Activated naive CD4-positive, alpha-beta T cell treated with anti-CD3 and anti-CD28 coated beads, Interleukin-2, amount 50 U/mL, for 24 hours (primary cell): ENCODE results near the gene PRSS16.
"Not testable (repeated sequence)": the region's sequence is repeated elsewhere in the genome, so short reads cannot be mapped to it uniquely, and the experiment has no call there.

ENCODE experiments used
- H3K27ac Mint-ChIP-seq: one replicate; pipeline ENCODE4 v1.8.0; 2021; ENCODE audit warnings: mild to moderate bottlenecking, mixed read lengths
- H3K27me3 Mint-ChIP-seq: one replicate; pipeline ENCODE4 v1.8.0; 2021; ENCODE audit warnings: mixed read lengths
- H3K36me3 Mint-ChIP-seq: one replicate; pipeline ENCODE4 v1.8.0; 2021; ENCODE audit warnings: mixed read lengths
- H3K4me1 Mint-ChIP-seq: one replicate; pipeline ENCODE4 v1.8.0; 2021; ENCODE audit warnings: mixed read lengths
- H3K4me3 Mint-ChIP-seq: one replicate; pipeline ENCODE4 v1.8.0; 2021; ENCODE audit warnings: mild to moderate bottlenecking, mixed read lengths
- H3K9me3 Mint-ChIP-seq: one replicate; pipeline ENCODE4 v1.8.0; 2021; ENCODE audit warnings: mixed read lengths

Gene PRSS16

DNA sequence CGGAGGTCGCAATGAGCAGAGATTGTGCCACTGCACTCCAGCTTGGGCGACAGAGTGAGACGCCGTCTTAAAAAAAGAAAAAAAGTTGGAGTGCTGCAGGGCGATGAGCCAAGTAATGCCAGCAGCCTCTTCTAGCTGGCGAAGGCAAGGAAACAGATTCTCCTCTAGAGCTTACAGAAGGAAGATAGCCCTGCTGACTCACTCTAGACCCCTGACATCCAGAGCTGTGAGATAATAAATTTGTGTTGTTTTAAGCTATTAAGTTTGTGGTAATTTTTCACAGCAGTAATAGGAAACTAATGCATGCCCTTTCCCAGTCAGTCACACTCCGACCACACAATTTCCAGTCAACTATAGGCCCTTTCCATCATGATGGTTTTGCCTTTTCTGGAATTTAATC is 16.4 kb downstream of the PRSS16 start:
- no peak overlapping the region for H3K27ac Mint-ChIP-seq
- H3K27me3 Mint-ChIP-seq, result peaks cover 63% of the 10 kb centered on the region
- no peak overlapping the region for H3K4me3 Mint-ChIP-seq
- no peaks in the 10 kb centered on the region for H3K4me1 Mint-ChIP-seq
- peaks cover 4% of the 10 kb centered on the region for H3K36me3 Mint-ChIP-seq
- peaks cover 5% of the 10 kb centered on the region for H3K9me3 Mint-ChIP-seq

GRCh38 chr6:27267003-27267402 is 19.5 kb downstream of the PRSS16 start:
- H3K27me3 Mint-ChIP-seq, result peaks cover 49% of the 10 kb centered on the region
- not testable (repeated sequence) for H3K9me3 Mint-ChIP-seq, H3K4me3 Mint-ChIP-seq, H3K4me1 Mint-ChIP-seq, H3K36me3 Mint-ChIP-seq
- peak overlapping the region; percentile 51 for H3K27ac Mint-ChIP-seq

DNA sequence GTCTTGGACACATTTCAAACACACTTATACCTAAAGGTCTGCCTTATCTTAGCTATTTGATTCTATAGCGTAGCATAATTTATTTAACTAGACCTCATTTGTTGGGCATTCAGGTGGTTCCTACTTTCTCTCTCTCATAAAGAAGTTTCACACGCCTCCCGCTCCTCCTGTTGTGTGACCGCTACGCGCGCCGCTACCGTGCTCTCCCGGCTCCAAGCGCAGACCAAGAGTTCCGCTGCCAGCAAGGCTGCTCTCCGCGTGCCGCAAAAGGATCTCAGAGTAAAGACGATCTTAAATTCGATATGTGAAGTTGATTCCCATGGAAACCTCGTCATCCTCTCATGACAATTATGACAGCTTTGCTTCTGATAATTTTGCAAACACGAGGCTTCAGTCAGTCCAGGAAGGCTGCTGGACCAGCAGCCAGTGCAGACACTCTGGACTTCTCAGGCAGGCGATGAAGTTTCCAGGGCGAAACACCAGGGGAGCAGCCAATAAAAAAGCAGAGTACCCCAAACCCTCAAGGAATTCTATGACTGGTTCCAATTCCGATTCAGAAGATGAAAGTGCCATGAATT is 20.4 kb downstream of the PRSS16 start:
- Mint-ChIP-seq H3K9me3 (no peaks in the 10 kb centered on the region), H3K4me1 (no peaks in the 10 kb centered on the region), H3K27me3 (peaks cover 51% of the 10 kb centered on the region), H3K27ac (no peak overlapping the region), H3K4me3 (no peak overlapping the region), H3K36me3 (peaks cover 2% of the 10 kb centered on the region)

- Mint-ChIP-seq H3K36me3 (peaks cover 2% of the 10 kb centered on the region), H3K4me1 (no peaks in the 10 kb centered on the region), H3K27ac (no peak overlapping the region), H3K27me3 (peaks cover 52% of the 10 kb centered on the region), H3K4me3 (no peak overlapping the region), H3K9me3 (no peaks in the 10 kb centered on the region)
Measured at GRCh38 chr6:27268803-27269202, 21.3 kb downstream of the PRSS16 start.

DNA sequence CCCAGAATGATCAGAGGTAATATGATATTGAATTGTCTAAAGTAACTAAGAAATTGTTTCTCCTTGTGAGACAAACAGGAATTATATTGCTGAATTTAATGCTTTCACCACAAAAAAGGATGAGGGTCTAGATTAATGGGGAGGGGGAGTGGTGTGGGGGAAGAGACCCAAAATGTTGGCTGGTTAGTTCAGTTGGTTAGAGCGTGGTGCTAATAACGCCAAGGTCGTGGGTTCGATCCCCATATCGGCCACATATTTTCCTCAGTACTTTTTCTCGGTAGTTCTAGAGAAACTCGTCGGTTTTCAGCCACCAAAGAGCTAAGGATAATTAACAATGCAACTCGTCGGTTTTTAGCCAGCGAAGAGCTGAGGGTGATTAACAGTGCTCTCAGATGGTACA is 26.3 kb downstream of the PRSS16 start:
- H3K4me1 Mint-ChIP-seq, result no peaks in the 10 kb centered on the region
- peaks cover 13% of the 10 kb centered on the region for H3K9me3 Mint-ChIP-seq
- H3K4me3 Mint-ChIP-seq, result no peak overlapping the region
- no peak overlapping the region for H3K27ac Mint-ChIP-seq
- peaks cover 60% of the 10 kb centered on the region for H3K27me3 Mint-ChIP-seq
- H3K36me3 Mint-ChIP-seq, result peaks cover 11% of the 10 kb centered on the region

GRCh38 chr6:27275025-27275956 is 27.8 kb downstream of the PRSS16 start:
- peaks cover 13% of the 10 kb centered on the region for H3K36me3 Mint-ChIP-seq
- no peaks in the 10 kb centered on the region for H3K4me1 Mint-ChIP-seq
- H3K27me3 Mint-ChIP-seq, result peaks cover 64% of the 10 kb centered on the region
- H3K4me3 Mint-ChIP-seq, result no peak overlapping the region
- peaks cover 13% of the 10 kb centered on the region for H3K9me3 Mint-ChIP-seq
- peak overlapping the region; percentile 17 for H3K27ac Mint-ChIP-seq

- peaks cover 33% of the 10 kb centered on the region for H3K9me3 Mint-ChIP-seq
- no peak overlapping the region for H3K27ac Mint-ChIP-seq
- H3K4me1 Mint-ChIP-seq, result no peaks in the 10 kb centered on the region
- peaks cover 21% of the 10 kb centered on the region for H3K36me3 Mint-ChIP-seq
- no peak overlapping the region for H3K4me3 Mint-ChIP-seq
- H3K27me3 Mint-ChIP-seq, result peaks cover 69% of the 10 kb centered on the region
Measured at GRCh38 chr6:27279513-27280063, 32.1 kb downstream of the PRSS16 start.

DNA sequence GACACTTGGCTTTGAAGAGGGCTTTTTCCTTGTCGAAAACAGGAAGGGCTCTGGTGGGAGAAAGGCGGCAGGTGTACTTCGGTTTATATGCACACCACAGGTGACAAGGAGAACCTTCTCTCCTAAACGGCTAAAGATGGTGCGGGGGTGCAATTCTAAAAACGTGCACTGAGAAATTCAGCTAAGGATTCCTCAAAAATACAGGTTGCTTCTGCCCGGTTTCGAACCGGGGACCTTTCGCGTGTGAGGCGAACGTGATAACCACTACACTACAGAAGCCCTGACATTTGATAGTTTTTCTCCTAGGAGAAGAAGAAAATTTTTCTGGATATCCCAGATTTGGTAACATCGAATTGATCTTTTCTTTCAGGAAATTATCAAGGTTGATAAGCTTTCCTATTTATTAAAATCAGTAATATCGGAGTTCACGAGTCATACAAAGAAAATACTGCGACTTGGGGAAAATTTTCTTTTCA is 32.6 kb downstream of the PRSS16 start:
- Mint-ChIP-seq H3K4me1 (no peaks in the 10 kb centered on the region), H3K9me3 (peaks cover 38% of the 10 kb centered on the region), H3K36me3 (peaks cover 25% of the 10 kb centered on the region), H3K27me3 (peaks cover 70% of the 10 kb centered on the region), H3K27ac (peak overlapping the region; percentile 90), H3K4me3 (no peak overlapping the region)

- peaks cover 73% of the 10 kb centered on the region for H3K27me3 Mint-ChIP-seq
- peaks cover 38% of the 10 kb centered on the region for H3K9me3 Mint-ChIP-seq
- no peaks in the 10 kb centered on the region for H3K4me1 Mint-ChIP-seq
- peak overlapping the region; percentile 90 for H3K27ac Mint-ChIP-seq
- H3K36me3 Mint-ChIP-seq, result peaks cover 28% of the 10 kb centered on the region
- H3K4me3 Mint-ChIP-seq, result no peak overlapping the region
Measured at GRCh38 chr6:27280540-27281000, 33.1 kb downstream of the PRSS16 start.

DNA sequence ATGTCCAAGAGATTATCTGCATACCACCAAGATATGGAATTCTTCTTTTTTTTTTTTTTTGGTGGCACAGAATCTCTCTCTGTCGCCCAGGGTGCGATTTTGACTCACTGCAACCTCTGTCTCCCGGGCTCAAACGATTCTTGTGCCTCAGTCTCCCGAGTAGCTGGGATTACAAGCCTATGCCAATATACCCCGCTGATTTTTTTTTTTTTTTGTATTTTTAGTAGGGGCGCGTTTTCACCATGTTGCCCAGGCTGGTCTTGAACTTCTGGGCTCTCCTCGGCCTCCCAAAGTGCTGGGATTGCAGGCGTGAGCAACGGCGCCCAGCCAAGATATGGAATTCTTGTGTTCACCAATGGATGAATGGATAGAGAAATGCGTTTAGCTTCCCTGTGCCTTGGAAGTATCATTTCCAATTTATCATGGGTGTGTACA is 33.6 kb downstream of the PRSS16 start:
- Mint-ChIP-seq H3K9me3 (peaks cover 33% of the 10 kb centered on the region), H3K4me1 (no peaks in the 10 kb centered on the region), H3K36me3 (peaks cover 25% of the 10 kb centered on the region), H3K27ac (no peak overlapping the region), H3K27me3 (peaks cover 73% of the 10 kb centered on the region), H3K4me3 (no peak overlapping the region)

DNA sequence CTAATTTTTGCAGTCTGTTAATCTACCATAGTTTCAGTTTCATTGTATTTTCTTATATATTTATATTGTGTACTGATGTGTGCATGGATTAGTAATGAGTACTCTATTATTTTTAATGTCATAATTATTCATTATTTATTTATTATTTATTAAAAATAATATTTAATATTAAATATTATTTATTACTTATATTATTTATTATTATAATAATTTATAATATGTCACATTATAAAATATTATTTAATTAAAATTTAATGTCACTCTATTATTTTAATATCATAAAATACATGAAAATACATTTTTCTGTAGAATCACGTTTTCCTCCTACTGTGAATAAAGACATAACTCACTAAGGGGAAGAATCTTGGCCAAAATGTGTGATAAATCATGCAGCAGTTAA is 34.1 kb downstream of the PRSS16 start:
- H3K9me3 Mint-ChIP-seq, result peaks cover 29% of the 10 kb centered on the region
- H3K27me3 Mint-ChIP-seq, result peaks cover 74% of the 10 kb centered on the region
- H3K4me3 Mint-ChIP-seq, result no peak overlapping the region
- peaks cover 28% of the 10 kb centered on the region for H3K36me3 Mint-ChIP-seq
- H3K27ac Mint-ChIP-seq, result no peak overlapping the region
- H3K4me1 Mint-ChIP-seq, result no peaks in the 10 kb centered on the region

GRCh38 chr6:27283279-27283678 is 35.8 kb downstream of the PRSS16 start:
- Mint-ChIP-seq H3K27me3 (peaks cover 72% of the 10 kb centered on the region), H3K9me3 (peaks cover 30% of the 10 kb centered on the region), H3K27ac (peak overlapping the region; percentile 87), H3K4me1 (peaks cover 6% of the 10 kb centered on the region), H3K36me3 (peaks cover 25% of the 10 kb centered on the region), H3K4me3 (no peak overlapping the region)

GRCh38 chr6:27286141-27286540 is 38.6 kb downstream of the PRSS16 start:
- Mint-ChIP-seq H3K4me1 (peaks cover 10% of the 10 kb centered on the region), H3K27ac (peak overlapping the region; percentile 68), H3K9me3 (peaks cover 51% of the 10 kb centered on the region), H3K4me3 (no peak overlapping the region), H3K27me3 (peaks cover 79% of the 10 kb centered on the region), H3K36me3 (peaks cover 29% of the 10 kb centered on the region)

GRCh38 chr6:27287751-27288135 is 40.2 kb downstream of the PRSS16 start:
- Mint-ChIP-seq H3K27ac (peak overlapping the region; percentile 5), H3K27me3 (peaks cover 78% of the 10 kb centered on the region), H3K36me3 (peaks cover 31% of the 10 kb centered on the region), H3K9me3 (peaks cover 53% of the 10 kb centered on the region), H3K4me1 (peaks cover 10% of the 10 kb centered on the region), H3K4me3 (no peak overlapping the region)

GRCh38 chr6:27288136-27289044 is 40.9 kb downstream of the PRSS16 start:
- peaks cover 46% of the 10 kb centered on the region for H3K9me3 Mint-ChIP-seq

More at GRCh38 chr6:27288136-27289044, 40.9 kb downstream of the PRSS16 start:
- Mint-ChIP-seq H3K4me3 (no peak overlapping the region), H3K27me3 (peaks cover 76% of the 10 kb centered on the region), H3K27ac (peak overlapping the region; percentile 5), H3K36me3 (peaks cover 31% of the 10 kb centered on the region), H3K4me1 (peaks cover 10% of the 10 kb centered on the region)
